GM08714 (cell line): ENCODE measurements around the gene COL5A3.
"Not testable (repeated sequence)": the region's sequence is repeated elsewhere in the genome, so short reads cannot be mapped to it uniquely, and the experiment has no call there.

ENCODE experiments used
- H3K4me3 ChIP-seq: fragments of 200-500 bp; sonication (Bioruptor generic); 2 replicates; pipeline ENCODE4 v1.5.1; 2014; ENCODE audit warnings: mild to moderate bottlenecking, low read length, inconsistent platforms
- ZNF274 ChIP-seq: IDR thresholded peaks from 2 replicates; pipeline ENCODE4 v1.6.1; 2012; ENCODE audit warnings: mild to moderate bottlenecking, low read depth, low read length

Gene COL5A3

DNA sequence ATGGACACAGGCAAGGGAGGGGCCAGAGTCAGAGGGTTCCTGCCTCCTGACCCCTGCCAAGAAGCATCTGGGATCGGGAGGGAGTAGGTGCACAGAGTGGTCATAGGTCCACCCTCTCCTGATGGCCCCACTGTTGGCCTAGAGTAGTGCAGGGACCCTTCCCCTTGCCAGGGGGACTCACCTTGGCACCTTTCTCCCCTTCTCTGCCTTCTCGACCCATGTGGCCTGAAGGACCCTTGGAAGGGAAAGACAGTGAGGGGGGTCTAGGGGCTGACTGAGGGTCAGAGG is 40.7 kb downstream of the COL5A3 start:
- no peak for TF ChIP-seq ZNF274
- no peak overlapping the region for H3K4me3 ChIP-seq

DNA sequence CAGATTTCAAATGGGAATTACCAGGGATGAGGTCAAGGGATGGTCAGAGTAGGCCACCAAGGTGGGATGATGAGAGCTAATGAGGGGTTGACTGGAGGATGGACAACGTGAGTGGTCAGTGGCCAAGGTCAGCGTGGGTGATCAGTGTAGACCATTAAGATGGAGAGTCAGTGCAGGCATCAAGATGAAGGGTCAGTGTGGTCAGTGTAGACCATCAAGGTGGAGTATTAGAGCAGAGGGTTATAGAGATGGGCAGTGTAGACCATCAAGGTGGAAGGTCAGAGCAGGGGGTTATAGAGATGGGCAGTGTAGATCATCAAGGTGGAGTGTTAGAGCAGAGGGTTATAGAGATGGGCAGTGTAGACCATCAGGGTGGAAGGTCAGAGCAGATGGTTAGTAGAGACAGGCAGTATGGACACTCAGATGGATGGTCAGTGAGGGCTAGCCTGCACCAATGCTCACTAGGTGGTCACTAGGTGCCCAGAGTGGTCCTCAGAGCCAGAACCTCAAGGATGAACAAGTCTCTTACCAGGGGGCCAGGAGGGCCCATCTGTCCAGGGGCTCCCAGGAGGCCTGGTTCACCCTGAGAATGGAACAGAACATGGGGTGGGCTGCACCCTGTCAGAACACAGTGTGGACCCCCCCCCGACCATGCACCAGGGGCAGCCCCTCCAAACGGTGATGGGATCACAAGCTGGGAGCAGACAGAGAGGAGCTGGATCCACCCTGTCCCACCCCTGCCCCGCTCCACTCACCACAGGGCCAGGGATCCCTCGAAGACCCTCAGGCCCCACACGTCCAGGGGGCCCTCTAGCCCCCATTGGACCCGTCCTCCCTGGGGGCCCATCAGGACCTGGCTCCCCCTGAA is 41.2 kb downstream of the COL5A3 start:
- H3K4me3 ChIP-seq: no peak overlapping the region
- no peak for TF ChIP-seq ZNF274

DNA sequence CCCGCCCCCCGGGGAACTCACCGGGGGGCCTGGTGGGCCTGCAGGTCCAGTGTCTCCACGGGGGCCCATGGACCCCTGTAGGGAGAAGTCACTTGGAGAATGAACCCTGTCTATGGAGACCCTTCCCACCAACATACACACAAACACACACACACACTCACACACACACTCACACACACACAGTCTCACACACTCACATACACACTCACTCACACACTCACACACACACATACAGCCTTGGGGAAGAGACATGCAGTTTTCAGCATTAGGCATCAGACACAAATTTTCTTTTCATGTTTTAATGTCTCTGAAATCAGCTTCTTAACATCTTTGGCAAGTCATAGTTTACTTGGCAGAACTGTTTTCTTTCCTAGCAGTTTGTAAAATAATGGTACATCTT is 43.0 kb downstream of the COL5A3 start:
- H3K4me3 ChIP-seq: no peak overlapping the region
- TF ChIP-seq ZNF274: no peak

DNA sequence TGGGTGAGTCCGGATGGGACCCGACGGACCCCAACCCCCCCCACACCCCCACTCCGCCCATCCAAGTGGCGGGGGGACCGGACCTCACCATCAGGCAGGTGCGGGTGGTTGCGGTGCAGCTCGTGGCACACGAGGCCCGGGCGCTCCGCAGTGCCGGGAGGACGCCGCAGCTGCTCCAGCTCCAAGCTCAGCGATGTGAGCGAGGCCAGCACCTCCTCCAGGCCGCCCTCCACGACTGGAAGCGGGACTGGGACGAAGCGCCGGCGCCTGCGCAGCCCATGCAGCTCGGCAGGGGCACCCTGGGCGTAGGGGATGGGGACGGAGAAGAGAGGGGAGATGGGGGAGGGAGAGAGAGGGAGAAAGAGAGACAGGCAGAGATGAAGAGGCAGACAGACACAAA is 43.9 kb downstream of the COL5A3 start:
- TF ChIP-seq ZNF274: no peak
- no peak overlapping the region for H3K4me3 ChIP-seq

DNA sequence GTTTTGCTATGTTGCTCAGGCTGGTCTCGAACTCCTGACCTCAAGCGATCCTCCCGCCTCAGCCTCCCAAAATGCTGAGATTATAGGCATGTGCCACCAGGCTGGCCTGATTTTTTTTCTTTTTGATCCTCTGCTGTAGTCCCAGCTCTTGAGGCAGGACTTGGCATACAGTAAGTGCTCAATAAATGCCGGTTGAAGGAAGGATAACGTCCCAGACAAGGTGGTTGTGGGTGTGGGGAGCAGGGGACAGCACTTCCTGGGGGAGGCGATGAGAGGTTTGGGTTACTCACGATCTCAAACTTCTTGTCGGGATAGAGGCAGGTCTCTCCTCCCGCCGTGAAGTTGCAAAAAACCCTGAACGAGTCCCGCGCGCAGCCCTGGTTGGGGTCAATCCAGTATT is 44.3 kb downstream of the COL5A3 start:
- no peak for TF ChIP-seq ZNF274
- no peak overlapping the region for H3K4me3 ChIP-seq

DNA sequence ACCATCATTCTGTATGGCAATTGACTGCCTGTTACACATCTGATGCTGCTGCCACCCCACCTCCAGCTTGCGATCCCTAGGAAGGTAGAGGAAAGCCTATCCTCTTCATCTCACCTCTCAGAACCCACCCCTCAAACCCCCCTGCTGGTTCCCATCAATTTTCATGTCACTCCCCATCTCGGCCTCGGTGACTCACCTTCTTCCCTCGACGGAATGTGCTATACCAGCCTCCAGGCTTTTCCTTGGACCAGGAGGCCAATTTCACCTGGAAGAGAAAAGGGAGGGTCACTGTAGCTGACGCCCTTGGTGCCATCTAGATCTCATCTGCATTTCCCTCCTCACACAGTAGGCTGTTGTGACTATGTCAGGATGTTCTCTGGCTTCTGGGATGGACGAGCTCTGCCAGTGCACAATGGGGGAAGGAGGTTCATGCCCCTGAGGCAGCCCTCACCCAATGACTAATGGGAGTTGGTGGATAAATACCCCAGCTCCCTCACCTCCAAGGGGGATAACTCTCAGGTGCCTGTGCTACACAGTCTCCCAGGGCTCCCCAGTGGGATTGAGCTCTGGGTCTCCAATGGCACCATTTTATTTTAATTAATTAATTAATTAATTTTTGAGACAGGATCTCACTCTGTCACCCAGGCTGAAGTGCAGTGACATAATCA is 47.5 kb downstream of the COL5A3 start:
- H3K4me3 ChIP-seq: no peak overlapping the region
- TF ChIP-seq ZNF274: no peak

DNA sequence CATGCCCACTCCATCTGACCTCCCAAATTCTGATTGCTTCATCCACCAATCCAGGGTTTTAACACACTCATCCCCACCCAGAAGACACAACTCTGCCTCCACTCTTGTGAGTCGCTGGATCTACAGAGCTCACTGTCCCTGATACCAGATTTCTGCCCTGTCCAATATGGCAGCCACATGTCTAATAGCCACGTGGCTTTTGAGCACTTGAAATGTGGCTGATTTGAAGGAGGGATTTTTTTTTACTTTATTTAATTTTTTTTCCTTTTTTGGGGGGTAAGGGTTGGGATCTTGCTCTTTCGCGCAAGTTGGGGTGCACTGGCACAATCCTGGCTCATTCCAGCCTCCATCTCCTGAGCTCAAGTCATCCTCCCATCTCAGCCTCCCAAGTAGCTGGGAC is 49.2 kb downstream of the COL5A3 start:
- no peak for TF ChIP-seq ZNF274
- H3K4me3 ChIP-seq: no peak overlapping the region

DNA sequence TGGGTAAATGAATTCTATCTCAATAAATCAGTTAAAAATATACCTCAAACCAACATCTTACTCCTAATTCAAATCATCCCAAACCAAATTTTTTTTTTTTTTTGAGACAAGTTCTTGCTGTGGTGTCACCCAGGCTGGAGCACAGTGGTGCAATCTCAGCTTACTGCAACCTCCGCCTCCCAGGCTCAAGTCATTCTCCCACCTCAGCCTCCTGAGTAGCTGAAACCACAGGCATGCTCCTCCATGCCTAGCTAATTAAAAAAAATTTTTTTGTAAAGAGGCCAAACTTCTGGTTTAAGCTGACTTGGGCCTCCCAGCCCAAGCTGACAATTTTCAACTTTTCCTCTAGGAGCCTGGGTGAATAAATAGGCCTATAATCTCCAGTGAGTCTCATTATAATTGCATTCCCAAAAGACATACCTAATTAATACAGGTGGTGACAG is 51.9 kb downstream of the COL5A3 start:
- no peak overlapping the region for H3K4me3 ChIP-seq
- TF ChIP-seq ZNF274: no peak

DNA sequence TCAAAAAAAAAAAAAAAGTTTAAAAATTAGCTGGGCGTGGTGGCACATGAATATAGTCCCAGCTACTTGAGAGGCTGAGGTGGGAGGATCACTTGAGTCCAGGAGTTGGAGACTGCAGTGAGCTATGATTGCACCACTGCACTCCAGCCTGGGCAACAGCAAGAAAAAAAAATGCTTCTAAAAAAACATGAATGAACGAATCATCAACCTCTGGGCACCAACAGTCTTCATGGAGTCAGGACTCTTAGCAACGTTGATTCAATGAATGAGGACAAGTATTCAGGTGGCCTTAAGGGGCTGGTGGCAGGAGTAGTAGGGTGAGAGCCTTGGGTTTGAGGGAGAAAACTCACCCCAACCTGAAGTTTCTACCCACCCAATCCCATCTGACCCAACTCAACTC is 53.3 kb downstream of the COL5A3 start:
- no peak overlapping the region for H3K4me3 ChIP-seq
- TF ChIP-seq ZNF274: no peak

DNA sequence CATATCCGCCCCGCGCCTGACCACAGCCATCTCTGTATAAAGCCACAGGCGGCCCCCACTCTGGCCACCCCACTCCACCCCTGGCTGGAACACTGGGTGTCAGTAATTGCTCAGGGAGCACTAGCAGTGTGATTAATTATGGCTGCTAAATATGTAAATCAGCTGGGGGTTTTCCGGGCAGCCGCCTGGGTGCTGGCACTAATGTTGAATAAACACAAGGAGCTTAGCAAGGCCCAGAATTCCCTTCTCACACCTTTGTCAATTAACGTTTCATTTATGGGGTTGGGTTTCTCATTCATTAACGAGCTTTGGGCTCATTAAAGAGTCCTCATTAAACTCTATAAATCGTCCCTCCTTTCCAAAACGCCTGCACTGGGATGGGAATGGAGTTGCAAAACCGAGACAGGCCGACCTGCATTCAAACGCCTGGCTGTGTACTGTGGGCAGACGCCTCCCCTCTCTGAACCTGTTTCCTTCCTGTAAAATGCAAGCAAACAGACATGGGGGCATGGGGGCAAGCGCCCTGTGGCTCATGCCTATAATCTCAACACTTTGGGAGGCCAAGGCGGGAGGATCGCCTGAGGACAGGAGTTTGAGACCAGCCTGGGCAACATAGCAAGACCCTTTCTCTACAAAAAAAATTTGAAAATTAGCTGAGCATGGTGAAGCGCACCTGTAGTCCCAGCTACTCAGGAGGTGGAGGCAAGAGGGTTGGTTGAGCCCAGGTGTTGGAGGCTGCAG is 56.3 kb downstream of the COL5A3 start:
- no peak for TF ChIP-seq ZNF274
- no peak overlapping the region for H3K4me3 ChIP-seq

DNA sequence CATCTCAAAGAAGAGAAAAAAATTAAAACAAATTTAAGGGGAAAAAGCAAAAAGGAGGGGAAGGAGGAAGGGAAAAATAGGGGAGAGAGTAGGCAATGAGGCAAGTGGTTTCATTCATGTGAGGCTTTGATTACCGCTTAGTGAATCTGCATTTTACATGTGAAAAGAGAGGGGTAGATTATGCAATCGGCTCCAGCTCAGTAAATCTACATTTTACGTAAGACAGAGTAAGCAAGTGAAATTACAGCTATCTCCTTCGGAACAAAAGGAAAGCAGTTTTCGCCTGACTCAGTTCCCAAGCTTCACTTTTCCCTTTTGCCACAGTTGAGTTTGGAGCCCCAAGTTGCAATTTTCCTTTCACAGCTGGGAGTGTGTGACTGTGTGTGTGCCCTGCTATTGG is 58.0 kb downstream of the COL5A3 start:
- H3K4me3 ChIP-seq: no peak overlapping the region
- no peak for TF ChIP-seq ZNF274

DNA sequence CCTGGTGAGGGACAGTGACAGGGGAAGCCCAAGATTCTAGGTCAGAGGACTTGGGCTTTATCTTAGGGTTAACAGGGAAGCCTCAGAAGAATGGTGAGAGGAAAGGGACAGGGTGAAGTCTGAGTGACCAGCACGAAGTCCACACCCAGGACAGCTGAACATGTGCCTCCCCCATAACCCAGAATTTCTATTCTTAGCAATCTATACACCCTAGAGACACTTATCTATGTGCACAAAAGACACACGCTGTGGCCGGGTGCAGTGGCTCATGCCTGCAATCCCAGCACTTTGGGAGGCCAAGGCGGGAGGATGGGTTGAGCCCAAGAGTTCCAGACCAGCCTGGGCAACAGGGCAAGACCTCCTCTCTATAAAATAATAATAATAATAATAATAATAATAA is 62.9 kb downstream of the COL5A3 start:
- no peak for TF ChIP-seq ZNF274
- no peak overlapping the region for H3K4me3 ChIP-seq

DNA sequence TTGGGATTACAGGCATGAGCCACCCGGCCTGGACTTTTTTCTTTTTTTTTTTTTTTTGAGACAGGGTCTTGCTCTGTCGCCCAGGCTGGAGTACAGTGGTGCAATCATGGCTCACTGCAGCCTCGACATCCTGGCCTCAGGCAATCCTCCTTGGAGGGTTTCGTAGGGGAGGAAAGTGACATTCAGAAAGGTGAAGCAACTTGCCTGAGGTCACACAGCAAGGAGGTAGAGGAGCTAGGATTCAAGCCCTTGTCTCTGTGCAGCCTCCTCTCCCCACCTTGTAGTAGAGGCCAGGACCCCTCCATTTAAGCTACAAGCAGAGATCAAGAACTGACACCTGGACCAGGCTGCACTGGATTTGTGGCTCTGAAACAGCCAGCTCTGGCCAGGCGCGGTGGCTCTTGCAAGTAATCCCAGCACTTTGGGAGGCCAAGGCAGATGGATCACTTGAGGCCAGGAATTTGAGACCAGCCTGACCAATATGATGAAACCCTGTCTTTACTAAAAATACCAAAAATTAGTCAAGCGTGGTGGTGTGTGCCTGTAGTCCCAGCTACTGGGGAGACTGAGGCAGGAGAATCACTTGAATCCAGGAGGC is 63.7 kb downstream of the COL5A3 start:
- not testable (repeated sequence) for H3K4me3 ChIP-seq

DNA sequence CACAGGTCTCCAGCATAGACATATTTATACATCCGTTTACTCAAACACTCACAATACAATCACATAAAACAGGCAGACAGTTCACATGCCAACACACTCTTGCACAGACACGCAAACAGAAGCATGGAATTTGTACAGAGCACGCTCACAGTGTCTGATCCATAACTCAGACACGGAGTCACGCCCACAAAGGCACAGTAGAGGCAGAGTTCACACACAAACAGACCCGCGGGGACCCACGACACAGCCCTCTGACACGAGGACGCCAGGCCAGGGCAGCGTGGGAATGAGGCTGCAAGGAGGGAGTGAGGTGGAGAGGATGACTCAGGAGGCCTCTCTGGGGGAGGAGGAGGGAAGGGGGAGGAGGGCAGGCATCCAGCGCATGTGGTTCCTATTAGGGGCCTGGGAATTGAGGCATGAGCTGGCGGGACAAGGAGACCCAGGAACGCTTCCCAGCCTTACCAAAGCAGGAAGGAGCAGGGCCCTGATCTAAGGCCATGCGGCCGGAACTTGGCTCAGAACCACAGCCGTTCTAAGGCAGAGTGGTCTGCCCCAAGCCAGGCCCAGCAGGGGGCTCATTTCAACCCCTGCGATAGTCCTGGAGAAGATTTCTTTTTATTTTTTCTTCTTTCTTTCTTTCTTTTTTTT is 64.9 kb downstream of the COL5A3 start:
- TF ChIP-seq ZNF274: no peak

DNA sequence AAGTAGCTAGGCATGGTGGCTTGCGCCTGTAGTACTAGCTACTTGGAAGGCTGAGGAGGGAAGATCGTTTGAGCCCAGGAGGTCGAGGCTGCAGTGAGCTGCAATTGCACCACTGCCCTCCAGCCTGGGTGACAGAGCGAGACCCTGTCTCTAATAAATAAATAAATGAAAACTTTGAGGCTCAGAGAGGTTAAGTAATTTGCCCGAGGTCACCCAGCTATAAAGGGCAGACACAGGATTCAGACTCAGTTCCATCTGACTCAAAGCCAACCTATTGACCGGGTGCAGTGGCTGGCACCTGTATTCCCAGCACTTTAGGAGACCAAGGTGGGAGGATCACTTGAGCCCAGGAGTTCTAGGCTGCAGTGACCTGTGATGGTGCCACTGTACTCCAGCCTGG is 66.6 kb downstream of the COL5A3 start:
- no peak for TF ChIP-seq ZNF274
- no peak overlapping the region for H3K4me3 ChIP-seq

More for the DNA sequence above, 64.9 kb downstream of the COL5A3 start:
- no peak overlapping the region for H3K4me3 ChIP-seq
